Measurements from ENCODE around the gene ZBTB32.

Gene ZBTB32

DNA sequence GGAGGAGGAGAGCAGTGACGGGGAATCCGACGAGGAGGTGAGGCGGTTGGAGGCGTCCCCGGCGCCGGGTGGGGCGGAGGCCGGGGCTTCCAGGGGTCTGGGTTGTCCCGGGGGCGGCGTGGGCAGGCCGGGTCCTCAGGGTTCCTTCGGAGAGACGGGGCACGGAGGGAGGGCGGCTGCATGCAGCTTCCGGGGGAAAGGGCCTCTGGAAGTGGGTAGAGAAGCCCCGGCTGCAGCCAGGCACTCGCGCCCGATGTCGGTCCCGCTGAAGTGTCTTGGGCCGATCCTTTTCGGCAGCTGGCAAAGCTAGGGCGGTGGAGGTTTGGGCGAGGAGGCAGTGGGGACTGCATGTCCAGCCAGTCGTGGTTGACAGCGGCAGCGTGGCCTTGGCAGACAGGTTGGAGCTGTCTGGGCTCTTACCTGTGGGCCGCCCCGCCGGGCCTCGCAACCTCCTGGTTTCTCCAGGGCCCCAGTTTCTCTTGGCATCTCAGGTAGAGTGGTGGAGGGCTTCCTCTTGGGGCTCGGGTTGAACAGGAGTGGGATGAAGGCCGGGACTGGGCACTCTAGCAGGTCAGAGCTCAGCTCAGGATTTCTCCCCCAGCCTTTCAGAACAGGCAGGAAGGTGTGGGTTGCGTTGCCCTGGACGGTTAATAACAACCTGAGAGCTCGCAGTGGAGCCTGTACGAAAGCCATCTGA lies 14.1 kb downstream of the ZBTB32 start:
- WGBS: 4% methylated on average over 34 of the region's 42 CpGs
- Histone ChIP-seq H3K18ac (ENCODE audit: low read depth in 1 of 2, low read length in 2 of 2) (peak overlapping the region; percentile 74 to 84), H3K36me3 (ENCODE audit: control insufficient read depth in 1 of 2, insufficient read depth in 2 of 2, low read depth in 1 of 2, low read length in 2 of 2) (peaks cover 30 to 40% of the 10 kb centered on the region in 2 experiments), H3K27me3 (ENCODE audit: control insufficient read depth in 1 of 2, insufficient read depth in 1 of 2, low read length in 2 of 2) (peaks cover 0 to 14% of the 10 kb centered on the region in 2 experiments), H3K14ac (ENCODE audit: low read length in 2 of 2) (peak overlapping the region; percentile 63 to 98), H2BK15ac (ENCODE audit: low read depth, poor library complexity, severe bottlenecking) (peak overlapping the region; percentile 95), H2AFZ (ENCODE audit: low read depth, low read length) (no peak overlapping the region), H3K4ac (ENCODE audit: low read depth in 1 of 2, low read length in 2 of 2) (peak overlapping the region in 1 of 2 experiments; percentile 86), H3K9me3 (ENCODE audit: control insufficient read depth, low read length) (no peaks in the 10 kb centered on the region), H3K4me2 (ENCODE audit: low read length, poor library complexity, severe bottlenecking) (peak overlapping the region; percentile 82), H2BK5ac (ENCODE audit: low read depth, low read length, poor library complexity, severe bottlenecking) (no peak overlapping the region), H2BK12ac (ENCODE audit: low read length in 2 of 2) (no peak overlapping the region), H4K91ac (ENCODE audit: low read length) (no peak overlapping the region), H3K4me3 (ENCODE audit: insufficient read depth in 1 of 2, low read depth in 1 of 2, low read length in 2 of 2) (peak overlapping the region; percentile 85 to 95), H2AK5ac (ENCODE audit: low read length, severe bottlenecking) (no peak overlapping the region), H3K4me1 (ENCODE audit: control insufficient read depth, insufficient read depth, low read depth, low read length) (peaks cover 23% of the 10 kb centered on the region), H3K9ac (ENCODE audit: low read length) (peak overlapping the region; percentile 92), H4K8ac (ENCODE audit: low read length) (no peak overlapping the region), H2BK120ac (ENCODE audit: low read depth, low read length) (peak overlapping the region; percentile 89), H3K23ac (ENCODE audit: low read length in 2 of 2) (peak overlapping the region in 1 of 2 experiments; percentile 97), H3K27ac (ENCODE audit: low read length, poor library complexity, severe bottlenecking) (peak overlapping the region; percentile 33), H3K79me1 (replicated peaks; ENCODE audit: low read length, poor library complexity, severe bottlenecking) (peaks cover 38% of the 10 kb centered on the region)
- peak; percentile 30 for DNase-seq

GRCh38 chr19:35719402-35720162 lies 15.2 kb downstream of the ZBTB32 start:
- Histone ChIP-seq H3K14ac (ENCODE audit: low read length in 2 of 2) (no peak overlapping the region), H3K4me3 (ENCODE audit: insufficient read depth in 1 of 2, low read depth in 1 of 2, low read length in 2 of 2) (peak overlapping the region; percentile 4 to 95), H2BK5ac (ENCODE audit: low read depth, low read length, poor library complexity, severe bottlenecking) (no peak overlapping the region), H2BK120ac (ENCODE audit: low read depth, low read length) (no peak overlapping the region), H3K18ac (ENCODE audit: low read depth in 1 of 2, low read length in 2 of 2) (no peak overlapping the region), H2BK12ac (ENCODE audit: low read length in 2 of 2) (no peak overlapping the region), H3K4ac (ENCODE audit: low read depth in 1 of 2, low read length in 2 of 2) (no peak overlapping the region), H4K8ac (ENCODE audit: low read length) (no peak overlapping the region), H3K27ac (ENCODE audit: low read length, poor library complexity, severe bottlenecking) (no peak overlapping the region), H3K4me1 (ENCODE audit: control insufficient read depth, insufficient read depth, low read depth, low read length) (peaks cover 23% of the 10 kb centered on the region), H3K36me3 (ENCODE audit: control insufficient read depth in 1 of 2, insufficient read depth in 2 of 2, low read depth in 1 of 2, low read length in 2 of 2) (peaks cover 40 to 51% of the 10 kb centered on the region in 2 experiments), H2BK15ac (ENCODE audit: low read depth, poor library complexity, severe bottlenecking) (peak overlapping the region; percentile 83), H3K9ac (ENCODE audit: low read length) (peak overlapping the region; percentile 92), H4K91ac (ENCODE audit: low read length) (no peak overlapping the region), H3K9me3 (ENCODE audit: control insufficient read depth, low read length) (no peaks in the 10 kb centered on the region), H2AFZ (ENCODE audit: low read depth, low read length) (no peak overlapping the region), H2AK5ac (ENCODE audit: low read length, severe bottlenecking) (no peak overlapping the region), H3K79me1 (replicated peaks; ENCODE audit: low read length, poor library complexity, severe bottlenecking) (peaks cover 47% of the 10 kb centered on the region), H3K4me2 (ENCODE audit: low read length, poor library complexity, severe bottlenecking) (peak overlapping the region; percentile 82), H3K23ac (ENCODE audit: low read length in 2 of 2) (no peak overlapping the region), H3K27me3 (ENCODE audit: control insufficient read depth in 1 of 2, insufficient read depth in 1 of 2, low read length in 2 of 2) (peaks cover 0 to 4% of the 10 kb centered on the region in 2 experiments)
- WGBS: 94% methylated on average over 32 of the region's 32 CpGs
- no peak for DNase-seq

DNA sequence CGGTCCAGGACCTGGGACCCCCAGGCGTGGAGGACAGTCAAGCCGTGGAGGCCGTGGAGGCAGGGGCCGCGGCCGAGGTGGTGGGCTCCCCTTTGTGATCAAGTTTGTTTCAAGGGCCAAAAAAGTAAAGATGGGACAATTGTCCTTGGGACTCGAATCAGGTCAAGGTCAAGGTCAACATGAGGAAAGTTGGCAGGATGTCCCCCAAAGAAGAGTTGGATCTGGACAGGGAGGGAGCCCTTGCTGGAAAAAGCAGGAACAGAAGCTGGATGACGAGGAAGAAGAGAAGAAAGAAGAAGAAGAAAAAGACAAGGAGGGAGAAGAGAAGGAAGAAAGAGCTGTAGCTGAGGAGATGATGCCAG lies 15.8 kb downstream of the ZBTB32 start:
- H3K14ac ChIP-seq (ENCODE audit: low read length in 2 of 2): no peak overlapping the region
- no peak overlapping the region for H3K9ac ChIP-seq (ENCODE audit: low read length)
- H2BK12ac ChIP-seq (ENCODE audit: low read length in 2 of 2): no peak overlapping the region
- H4K91ac ChIP-seq (ENCODE audit: low read length): no peak overlapping the region
- H3K4me1 ChIP-seq (ENCODE audit: control insufficient read depth, insufficient read depth, low read depth, low read length): peaks cover 23% of the 10 kb centered on the region
- H4K8ac ChIP-seq (ENCODE audit: low read length): no peak overlapping the region
- H3K23ac ChIP-seq (ENCODE audit: low read length in 2 of 2): no peak overlapping the region
- H3K36me3 ChIP-seq (ENCODE audit: control insufficient read depth in 1 of 2, insufficient read depth in 2 of 2, low read depth in 1 of 2, low read length in 2 of 2): peaks cover 46 to 57% of the 10 kb centered on the region in 2 experiments
- H2BK120ac ChIP-seq (ENCODE audit: low read depth, low read length): no peak overlapping the region
- H3K4ac ChIP-seq (ENCODE audit: low read depth in 1 of 2, low read length in 2 of 2): no peak overlapping the region
- no peak overlapping the region for H3K18ac ChIP-seq (ENCODE audit: low read depth in 1 of 2, low read length in 2 of 2)
- H2BK15ac ChIP-seq (ENCODE audit: low read depth, poor library complexity, severe bottlenecking): no peak overlapping the region
- H3K27me3 ChIP-seq (ENCODE audit: control insufficient read depth in 1 of 2, insufficient read depth in 1 of 2, low read length in 2 of 2): no peaks in the 10 kb centered on the region
- no peak overlapping the region for H3K4me2 ChIP-seq (ENCODE audit: low read length, poor library complexity, severe bottlenecking)
- no peak overlapping the region for H2BK5ac ChIP-seq (ENCODE audit: low read depth, low read length, poor library complexity, severe bottlenecking)
- DNase-seq: no peak
- no peak overlapping the region for H3K4me3 ChIP-seq (ENCODE audit: insufficient read depth in 1 of 2, low read depth in 1 of 2, low read length in 2 of 2)
- no peak overlapping the region for H3K27ac ChIP-seq (ENCODE audit: low read length, poor library complexity, severe bottlenecking)
- H2AFZ ChIP-seq (ENCODE audit: low read depth, low read length): no peak overlapping the region
- 97% methylated on average over 8 of the region's 9 CpGs for WGBS
- H3K79me1 ChIP-seq (replicated peaks; ENCODE audit: low read length, poor library complexity, severe bottlenecking): peaks cover 50% of the 10 kb centered on the region
- H3K9me3 ChIP-seq (ENCODE audit: control insufficient read depth, low read length): no peaks in the 10 kb centered on the region
- H2AK5ac ChIP-seq (ENCODE audit: low read length, severe bottlenecking): no peak overlapping the region

GRCh38 chr19:35720648-35721047 lies 16.3 kb downstream of the ZBTB32 start:
- Histone ChIP-seq H2BK12ac (ENCODE audit: low read length in 2 of 2) (no peak overlapping the region), H3K4me2 (ENCODE audit: low read length, poor library complexity, severe bottlenecking) (no peak overlapping the region), H3K9ac (ENCODE audit: low read length) (no peak overlapping the region), H3K18ac (ENCODE audit: low read depth in 1 of 2, low read length in 2 of 2) (no peak overlapping the region), H3K36me3 (ENCODE audit: control insufficient read depth in 1 of 2, insufficient read depth in 2 of 2, low read depth in 1 of 2, low read length in 2 of 2) (peaks cover 51 to 62% of the 10 kb centered on the region in 2 experiments), H3K14ac (ENCODE audit: low read length in 2 of 2) (no peak overlapping the region), H2BK15ac (ENCODE audit: low read depth, poor library complexity, severe bottlenecking) (no peak overlapping the region), H3K27ac (ENCODE audit: low read length, poor library complexity, severe bottlenecking) (no peak overlapping the region), H2AFZ (ENCODE audit: low read depth, low read length) (no peak overlapping the region), H3K4me3 (ENCODE audit: insufficient read depth in 1 of 2, low read depth in 1 of 2, low read length in 2 of 2) (no peak overlapping the region), H3K4me1 (ENCODE audit: control insufficient read depth, insufficient read depth, low read depth, low read length) (peaks cover 22% of the 10 kb centered on the region), H4K8ac (ENCODE audit: low read length) (no peak overlapping the region), H2BK5ac (ENCODE audit: low read depth, low read length, poor library complexity, severe bottlenecking) (no peak overlapping the region), H2AK5ac (ENCODE audit: low read length, severe bottlenecking) (no peak overlapping the region), H3K4ac (ENCODE audit: low read depth in 1 of 2, low read length in 2 of 2) (no peak overlapping the region), H2BK120ac (ENCODE audit: low read depth, low read length) (no peak overlapping the region), H3K23ac (ENCODE audit: low read length in 2 of 2) (no peak overlapping the region), H3K27me3 (ENCODE audit: control insufficient read depth in 1 of 2, insufficient read depth in 1 of 2, low read length in 2 of 2) (no peaks in the 10 kb centered on the region), H4K91ac (ENCODE audit: low read length) (no peak overlapping the region), H3K79me1 (replicated peaks; ENCODE audit: low read length, poor library complexity, severe bottlenecking) (peaks cover 50% of the 10 kb centered on the region), H3K9me3 (ENCODE audit: control insufficient read depth, low read length) (no peaks in the 10 kb centered on the region)
- WGBS: over 99% methylated on average over 17 of the region's 17 CpGs
- no peak for DNase-seq

Data from mesenchymal stem cell (in vitro differentiated cells and primary cell).